HG02973 (cell line): Measurements from ENCODE around the gene EML6.
"Not testable (repeated sequence)": the region's sequence is repeated elsewhere in the genome, so short reads cannot be mapped to it uniquely, and the experiment has no call there.

ENCODE experiments used
- ATAC-seq: cut with Tn5 transposase; IDR thresholded peaks from one replicate; pipeline ENCODE4 v1.9.1; 2021; ENCODE audit warnings: moderate library complexity; ENCODE audit not compliant: unreplicated experiment

EML6 gene

GRCh38 chr2:54840559-54841468 lies 117.4 kb downstream of the EML6 start:
- no peak for ATAC-seq

- ATAC-seq, result not testable (repeated sequence)
Observed at GRCh38 chr2:54841500-54841899, 118.0 kb downstream of the EML6 start.

- ATAC-seq, result no peak
Observed at GRCh38 chr2:54845094-54845493, 121.6 kb downstream of the EML6 start.

GRCh38 chr2:54845514-54845913 lies 122.1 kb downstream of the EML6 start:
- no peak for ATAC-seq

- ATAC-seq, result no peak
Observed at GRCh38 chr2:54850171-54851122, 127.0 kb downstream of the EML6 start.

- ATAC-seq, result no peak
Observed at GRCh38 chr2:54853616-54854310, 130.3 kb downstream of the EML6 start.

GRCh38 chr2:54855434-54855833 lies 132.0 kb downstream of the EML6 start:
- ATAC-seq, result no peak

- ATAC-seq, result no peak
Observed at GRCh38 chr2:54858021-54858681, 134.7 kb downstream of the EML6 start.

- ATAC-seq, result no peak
Observed at GRCh38 chr2:54859416-54859815, 136.0 kb downstream of the EML6 start.

GRCh38 chr2:54859997-54860701 lies 136.7 kb downstream of the EML6 start:
- ATAC-seq, result no peak

- ATAC-seq, result no peak
Observed at GRCh38 chr2:54862229-54862628, 138.8 kb downstream of the EML6 start.

- ATAC-seq, result no peak
Observed at GRCh38 chr2:54862742-54863141, 139.3 kb downstream of the EML6 start.

- no peak for ATAC-seq
Observed at GRCh38 chr2:54863660-54864059, 140.2 kb downstream of the EML6 start.

- ATAC-seq, result no peak
Observed at GRCh38 chr2:54864096-54864495, 140.6 kb downstream of the EML6 start.

GRCh38 chr2:54864727-54865126 lies 141.3 kb downstream of the EML6 start:
- no peak for ATAC-seq

- no peak for ATAC-seq
Observed at GRCh38 chr2:54866179-54866578, 142.7 kb downstream of the EML6 start.

- ATAC-seq, result peak; percentile 91
Observed at GRCh38 chr2:54866868-54867267, 143.4 kb downstream of the EML6 start.

- peak; percentile 54 for ATAC-seq
Observed at GRCh38 chr2:54867457-54867856, 144.0 kb downstream of the EML6 start.

- no peak for ATAC-seq
Observed at GRCh38 chr2:54871457-54872107, 148.1 kb downstream of the EML6 start.
